Vagina (tissue), 2 donors: ENCODE results near the gene CDK2AP2. TPM values are rescaled to one million over a fixed set of nuclear protein-coding genes. Genes with fewer than 3 reads are reported as not detected.
"Not testable (repeated sequence)": the region's sequence is repeated elsewhere in the genome, so short reads cannot be mapped to it uniquely, and the experiment has no call there.

Experiments used
- DNase-seq, 2 donors: peaks; one replicate each; pipeline ENCODE4 v3.0.0-alpha.2; 2017; ENCODE audit errors: extremely low spot score in 2 of 2
- H3K27ac ChIP-seq: fragments of 200-600 bp; sonication (generic); one replicate; pipeline ENCODE4 v1.5.1; 2019
- H3K27me3 ChIP-seq: fragments of 200-600 bp; sonication (generic); one replicate; pipeline ENCODE4 v1.5.1; 2019
- H3K36me3 ChIP-seq, 2 donors: fragments of 200-600 bp; sonication (generic); one replicate each; pipeline ENCODE4 v1.5.1; 2017 to 2019
- H3K4me1 ChIP-seq: fragments of 200-600 bp; sonication (generic); one replicate; pipeline ENCODE4 v1.5.1; 2019
- H3K4me3 ChIP-seq, 2 donors: fragments of 200-600 bp; sonication (generic); 1 replicate in 1 of 2; 2 replicates in 1 of 2; pipeline ENCODE4 v1.5.1; 2016 to 2019
- H3K9me3 ChIP-seq: fragments of 200-600 bp; sonication (generic); one replicate; pipeline ENCODE4 v1.5.1; 2019
- POLR2A ChIP-seq, 2 donors: fragments of 450-650 bp; IDR thresholded peaks; one replicate each; pipeline ENCODE4 v1.6.1; 2017; ENCODE audit warnings: antibody characterized with exemption in 2 of 2, mild to moderate bottlenecking in 2 of 2, moderate library complexity in 2 of 2
- POLR2AphosphoS5 ChIP-seq, 2 donors: sonication (generic); formaldehyde crosslinking; IDR thresholded peaks; one replicate each; pipeline ENCODE4 v1.9.0; 2017; ENCODE audit warnings: antibody characterized with exemption in 2 of 2, mild to moderate bottlenecking in 2 of 2, low read depth in 1 of 2; ENCODE audit not compliant: insufficient read depth in 1 of 2
- intact Hi-C: fragments of 100-400 bp; cut with DNase I; formaldehyde crosslinking; loops from one replicate; pipeline ENCODE4 v1.15.1; 2023
- total RNA-seq: library from RNA; depleted of rRNA; stranded (reverse); fragments of >200 nt; gene quantifications from one replicate; pipeline ENCODE4 v1.2.3, GENCODE V29; 2016
- TF ChIP-seq, protein P1 (sequence below), 3 experiments: fragments of 450-650 bp in 2 of 3; fragments of 200-600 bp in 1 of 3; sonication (generic) in 1 of 3; IDR thresholded peaks; one replicate each; pipeline ENCODE4 v1.5.1; 2017 to 2019; ENCODE audit warnings: antibody characterized with exemption in 3 of 3, mild to moderate bottlenecking in 2 of 3, moderate library complexity in 2 of 3

Gene CDK2AP2
- total RNA-seq, 1 donor from 2014 or later: 46.4 TPM

DNA sequence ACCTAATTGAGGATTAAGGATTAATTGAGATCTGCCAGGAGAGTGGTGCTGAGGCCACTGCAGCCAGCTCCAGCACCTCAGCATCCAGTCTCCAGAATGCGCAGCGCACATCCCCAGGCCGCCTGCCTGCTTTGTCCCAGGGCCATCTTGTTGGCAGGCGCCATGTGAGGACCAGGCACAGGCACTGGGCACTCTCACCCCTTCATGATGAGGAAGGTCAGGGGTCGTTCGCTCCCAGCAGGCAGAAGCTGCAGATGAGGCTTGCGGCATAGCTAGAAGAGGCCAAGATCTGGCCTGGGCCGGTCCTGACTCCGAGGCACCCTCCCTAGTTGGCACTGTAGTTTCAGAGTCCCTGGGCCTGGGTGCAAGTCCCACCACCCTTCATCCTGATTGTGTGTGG, 8.8 kb upstream of the CDK2AP2 start:
- intact Hi-C loops: no loop called here
- Histone ChIP-seq H3K9me3 (no peaks in the 10 kb centered on the region), H3K27me3 (no peaks in the 10 kb centered on the region), H3K36me3 (no peaks in the 10 kb centered on the region), H3K27ac (no peak overlapping the region), H3K4me3 (no peak overlapping the region), H3K4me1 (no peaks in the 10 kb centered on the region)
- DNase-seq: no peak
- no peak for TF ChIP-seq POLR2A (IDR thresholded peaks at IDR 0.05)
- no peak for TF ChIP-seq POLR2AphosphoS5 (IDR thresholded peaks at IDR 0.05; ENCODE audit: insufficient read depth in 1 of 2, low read depth in 1 of 2)
- TF ChIP-seq, protein P1, sequence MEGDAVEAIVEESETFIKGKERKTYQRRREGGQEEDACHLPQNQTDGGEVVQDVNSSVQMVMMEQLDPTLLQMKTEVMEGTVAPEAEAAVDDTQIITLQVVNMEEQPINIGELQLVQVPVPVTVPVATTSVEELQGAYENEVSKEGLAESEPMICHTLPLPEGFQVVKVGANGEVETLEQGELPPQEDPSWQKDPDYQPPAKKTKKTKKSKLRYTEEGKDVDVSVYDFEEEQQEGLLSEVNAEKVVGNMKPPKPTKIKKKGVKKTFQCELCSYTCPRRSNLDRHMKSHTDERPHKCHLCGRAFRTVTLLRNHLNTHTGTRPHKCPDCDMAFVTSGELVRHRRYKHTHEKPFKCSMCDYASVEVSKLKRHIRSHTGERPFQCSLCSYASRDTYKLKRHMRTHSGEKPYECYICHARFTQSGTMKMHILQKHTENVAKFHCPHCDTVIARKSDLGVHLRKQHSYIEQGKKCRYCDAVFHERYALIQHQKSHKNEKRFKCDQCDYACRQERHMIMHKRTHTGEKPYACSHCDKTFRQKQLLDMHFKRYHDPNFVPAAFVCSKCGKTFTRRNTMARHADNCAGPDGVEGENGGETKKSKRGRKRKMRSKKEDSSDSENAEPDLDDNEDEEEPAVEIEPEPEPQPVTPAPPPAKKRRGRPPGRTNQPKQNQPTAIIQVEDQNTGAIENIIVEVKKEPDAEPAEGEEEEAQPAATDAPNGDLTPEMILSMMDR (IDR thresholded peaks at IDR 0.05): no peak

DNA sequence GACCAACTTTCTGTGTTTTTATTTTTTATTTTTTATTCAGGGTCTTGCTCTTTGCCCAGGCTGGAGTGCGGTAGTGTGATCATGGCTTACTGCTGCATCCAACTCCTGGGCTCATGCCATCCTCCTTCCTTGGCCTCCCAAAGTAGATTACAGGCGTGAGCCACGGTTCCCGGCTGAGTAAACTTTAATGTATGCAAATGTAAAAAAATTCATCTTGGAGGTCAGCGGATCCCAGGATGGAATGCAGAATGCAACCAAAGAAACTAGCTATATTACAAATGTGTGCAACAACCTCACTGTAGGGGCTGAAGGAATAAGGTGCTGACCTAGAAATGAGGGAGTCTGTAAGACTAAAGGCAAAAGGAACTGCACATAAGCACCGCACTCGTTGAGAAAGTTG, 6.2 kb upstream of the CDK2AP2 start:
- intact Hi-C loops: no loop called here
- no peaks in the 10 kb centered on the region for H3K9me3 ChIP-seq
- TF ChIP-seq, protein P1 (IDR thresholded peaks at IDR 0.05): no peak
- no peak for TF ChIP-seq POLR2A (IDR thresholded peaks at IDR 0.05)
- TF ChIP-seq POLR2AphosphoS5 (IDR thresholded peaks at IDR 0.05; ENCODE audit: insufficient read depth in 1 of 2, low read depth in 1 of 2): no peak
- H3K36me3 ChIP-seq: no peaks in the 10 kb centered on the region
- no peak for DNase-seq
- H3K4me3 ChIP-seq: no peak overlapping the region
- no peaks in the 10 kb centered on the region for H3K27me3 ChIP-seq
- no peaks in the 10 kb centered on the region for H3K4me1 ChIP-seq
- no peak overlapping the region for H3K27ac ChIP-seq

DNA sequence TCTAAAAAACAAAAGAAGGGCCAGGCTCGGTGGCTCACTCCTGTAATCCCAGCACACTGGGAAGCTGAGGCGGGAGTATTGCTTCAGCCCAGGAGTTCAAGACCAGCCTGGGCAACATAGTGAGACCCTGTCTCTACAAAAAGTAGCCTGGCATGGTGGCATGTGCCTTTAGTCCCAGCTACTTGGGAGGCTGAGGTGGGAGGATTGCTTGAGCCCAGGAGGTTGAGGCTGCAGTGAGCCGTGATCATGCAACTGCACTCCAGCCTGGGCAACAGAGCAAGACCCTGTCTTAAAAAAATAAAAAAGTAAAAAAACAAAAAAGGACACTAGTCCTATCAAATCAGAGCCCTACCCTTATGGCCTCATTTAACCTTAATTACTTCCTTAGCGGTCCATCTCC, 3.6 kb upstream of the CDK2AP2 start:
- H3K27ac ChIP-seq, DNase-seq, H3K27me3 ChIP-seq, intact Hi-C loops, H3K36me3 ChIP-seq, H3K9me3 ChIP-seq, H3K4me3 ChIP-seq: not testable (repeated sequence)
- H3K4me1 ChIP-seq: peaks cover 16% of the 10 kb centered on the region

DNA sequence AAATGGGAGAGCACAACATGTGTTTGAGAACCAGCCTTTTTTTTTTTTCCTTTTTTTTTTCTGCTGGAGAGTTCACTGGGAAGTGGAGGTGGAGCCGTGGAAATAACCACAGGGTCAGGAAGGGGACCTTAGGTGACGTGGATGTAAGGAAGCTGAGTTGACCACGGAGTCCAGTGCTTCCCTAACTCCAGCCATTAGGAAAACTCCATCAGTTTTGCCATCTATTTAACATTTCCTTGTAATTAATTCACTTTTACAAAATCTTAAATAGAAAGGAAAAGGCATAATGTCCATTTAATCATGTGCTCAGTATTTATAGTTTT, 2.0 kb upstream of the CDK2AP2 start:
- Histone ChIP-seq H3K27ac (no peak overlapping the region), H3K4me1 (peaks cover 29% of the 10 kb centered on the region), H3K36me3 (no peaks in the 10 kb centered on the region), H3K4me3 (no peak overlapping the region), H3K9me3 (no peaks in the 10 kb centered on the region), H3K27me3 (no peaks in the 10 kb centered on the region)
- DNase-seq: no peak
- intact Hi-C loops: no loop called here
- TF ChIP-seq, protein P1 (IDR thresholded peaks at IDR 0.05): no peak
- TF ChIP-seq POLR2A (IDR thresholded peaks at IDR 0.05) (no peak), POLR2AphosphoS5 (IDR thresholded peaks at IDR 0.05; ENCODE audit: insufficient read depth in 1 of 2, low read depth in 1 of 2) (no peak)

DNA sequence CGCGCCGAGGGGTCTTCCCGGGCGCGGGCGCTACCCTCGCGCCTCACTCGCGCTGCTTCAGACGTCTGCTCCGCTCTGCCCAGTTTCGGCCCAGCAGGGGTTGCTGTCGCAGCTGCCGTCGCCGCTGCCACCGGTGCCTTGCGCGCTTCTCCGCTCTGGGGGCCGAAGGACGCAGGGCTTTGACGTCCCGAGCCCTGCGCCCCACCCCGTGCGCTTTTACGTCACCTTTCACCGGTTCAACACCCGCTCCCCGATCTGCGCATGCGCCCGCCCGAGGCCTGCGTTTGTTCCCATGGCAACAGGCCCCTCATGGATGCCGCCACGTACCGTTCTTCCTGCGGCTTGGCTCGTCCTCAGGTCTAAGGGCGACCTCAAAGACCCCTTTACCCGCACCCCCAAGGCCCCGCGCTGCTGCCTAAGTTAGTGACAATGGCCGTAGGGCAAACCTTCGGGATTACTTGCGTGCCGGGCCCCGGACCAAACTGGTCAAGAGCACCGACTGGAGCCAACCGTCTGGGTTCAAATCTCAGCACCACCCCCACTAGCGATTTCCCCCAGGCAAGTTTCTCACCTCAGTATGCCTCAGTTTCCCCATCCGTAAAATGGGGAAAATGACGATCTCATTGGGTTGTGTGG, 642 bp upstream of the CDK2AP2 start:
- DNase-seq: peak in 1 of 2 donors; percentile 96
- TF ChIP-seq, protein P1 (IDR thresholded peaks at IDR 0.05): no peak
- TF ChIP-seq POLR2A (IDR thresholded peaks at IDR 0.05): peak in 1 of 2 donors; percentile 39
- TF ChIP-seq POLR2AphosphoS5 (IDR thresholded peaks at IDR 0.05; ENCODE audit: insufficient read depth in 1 of 2, low read depth in 1 of 2): peak in 1 of 2 donors; percentile 33
- Histone ChIP-seq H3K4me3 (peak overlapping the region; percentile 65 to 89), H3K36me3 (no peaks in the 10 kb centered on the region), H3K9me3 (no peaks in the 10 kb centered on the region), H3K27ac (peak overlapping the region; percentile 94), H3K27me3 (no peaks in the 10 kb centered on the region), H3K4me1 (peaks cover 33% of the 10 kb centered on the region)
- intact Hi-C loops: loop anchor here (1.0 to 10.0 kb wide), 3 partner anchors 79 to 154 kb away; partner anchors contain the start of genes POLD4 and RAD9A
